Osteoblast (primary cell): ENCODE results near the gene UBTD2. TPM values are rescaled to one million over a fixed set of nuclear protein-coding genes. Genes with fewer than 3 reads are reported as not detected.
A peak's percentile ranks its signal among the peaks of the same experiment; 100 is the strongest.

Source experiments
- DNase-seq: peaks from one replicate; pipeline ENCODE4 v3.0.0; 2011; ENCODE audit warnings: low spot score, mixed read lengths; ENCODE audit not compliant: insufficient read length; ENCODE audit errors: missing footprints
- H2AFZ ChIP-seq: 2 replicates; pipeline ENCODE4 v1.6.0; 2011; ENCODE audit warnings: mild to moderate bottlenecking, low read length
- H3K27ac ChIP-seq: 2 replicates; pipeline ENCODE4 v1.5.1; 2011; ENCODE audit warnings: mild to moderate bottlenecking, low read depth, low read length, moderate library complexity
- H3K27me3 ChIP-seq: 2 replicates; pipeline ENCODE4 v1.6.0; 2012; ENCODE audit warnings: mild to moderate bottlenecking, control low read depth, inconsistent platforms, low read length, moderate library complexity; ENCODE audit not compliant: insufficient read depth
- H3K36me3 ChIP-seq: 2 replicates; pipeline ENCODE4 v1.5.1; 2011; ENCODE audit warnings: mild to moderate bottlenecking, low read length, control low read depth, moderate library complexity; ENCODE audit not compliant: insufficient read depth
- H3K4me1 ChIP-seq: 2 replicates; pipeline ENCODE4 v1.5.1; 2011; ENCODE audit warnings: mild to moderate bottlenecking, low read length, control low read depth, moderate library complexity; ENCODE audit not compliant: insufficient read depth
- H3K4me2 ChIP-seq: 2 replicates; pipeline ENCODE4 v1.6.0; 2011; ENCODE audit warnings: mild to moderate bottlenecking, low read length; ENCODE audit not compliant: insufficient read depth
- H3K4me3 ChIP-seq: fragments of 200-600 bp; sonication (generic); 3 replicates; pipeline ENCODE4 v1.5.1; 2012; ENCODE audit warnings: mild to moderate bottlenecking, low read length, inconsistent platforms; ENCODE audit not compliant: insufficient read depth
- H3K79me2 ChIP-seq: 2 replicates; pipeline ENCODE4 v1.6.0; 2012; ENCODE audit warnings: mild to moderate bottlenecking, low read length, control low read depth, inconsistent platforms; ENCODE audit not compliant: insufficient read depth
- H3K9me3 ChIP-seq: 2 replicates; pipeline ENCODE4 v1.5.1; 2011; ENCODE audit warnings: low read depth, low read length, control low read depth
- H4K20me1 ChIP-seq: 2 replicates; pipeline ENCODE4 v1.6.0; 2012; ENCODE audit warnings: mild to moderate bottlenecking, low read length, control low read depth; ENCODE audit not compliant: insufficient read depth
- small RNA-seq: library from RNA; depleted of rRNA; stranded (forward); fragments of <200 nt; gene quantifications from one replicate; pipeline ENCODE3, GENCODE V24; 2012
- total RNA-seq: library from RNA; depleted of rRNA; stranded (reverse); fragments of >200 nt; gene quantifications from 2 replicates; pipeline ENCODE4 v1.2.3, GENCODE V29; 2012
- TF ChIP-seq, protein P1 (sequence below): IDR thresholded peaks from 2 replicates; pipeline ENCODE4 v1.5.1; 2011; ENCODE audit warnings: mild to moderate bottlenecking, low read depth, low read length, moderate library complexity; ENCODE audit errors: extremely low read depth

Gene UBTD2
- total RNA-seq, 1 donor = 37.6 TPM

DNA sequence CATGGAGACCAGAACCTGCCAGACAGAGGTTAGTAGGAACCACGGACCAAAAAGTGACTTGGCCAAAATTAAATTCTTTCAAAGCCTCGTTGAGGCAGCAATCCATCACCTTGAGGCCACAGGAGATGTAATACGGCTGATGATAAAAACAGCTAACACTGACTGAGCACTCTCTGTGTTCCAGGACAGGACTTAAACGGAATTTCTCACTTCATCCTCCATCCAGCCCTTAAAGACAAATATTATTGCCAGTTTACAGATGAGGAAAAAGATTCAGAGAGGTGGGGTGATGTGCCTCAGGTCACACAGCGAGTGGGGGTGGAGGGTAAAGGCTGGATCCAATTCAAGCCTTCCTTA lies 120.6 kb downstream of the UBTD2 start:
- H3K79me2 ChIP-seq = peaks cover 82% of the 10 kb centered on the region
- H3K4me2 ChIP-seq = no peak overlapping the region

DNA sequence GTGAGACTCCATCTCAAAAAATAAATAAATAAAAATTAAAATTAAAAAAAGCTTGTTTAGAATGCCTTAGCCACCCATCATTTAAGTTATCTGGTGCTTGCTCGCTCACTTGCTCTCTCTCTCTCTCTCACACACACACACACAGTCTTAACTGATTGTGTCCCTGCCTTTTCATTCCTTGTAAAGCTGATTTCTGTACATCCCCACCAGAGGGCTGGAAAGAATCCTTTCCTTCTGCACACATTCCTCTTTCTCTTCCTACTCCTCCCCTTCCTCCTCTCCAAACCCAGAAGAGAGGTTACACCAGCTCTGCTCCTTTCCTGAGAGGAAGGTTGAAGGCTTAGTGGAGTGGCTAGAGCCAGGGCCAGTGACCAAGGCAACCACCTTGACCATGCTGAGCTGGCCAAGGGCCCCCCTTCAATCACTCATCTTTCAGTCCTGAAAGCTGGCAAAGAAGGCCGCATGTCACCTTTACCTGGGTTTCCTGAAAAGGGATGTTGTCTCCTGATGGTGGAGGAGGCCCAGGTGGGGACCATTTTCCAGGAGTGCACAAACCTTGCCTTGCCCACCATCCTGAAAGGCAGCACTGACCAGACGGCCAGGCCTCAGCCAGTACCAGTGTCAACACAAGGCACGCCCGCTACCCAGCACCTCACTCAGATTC lies 121.1 kb downstream of the UBTD2 start:
- Histone ChIP-seq H3K4me3 (no peak overlapping the region), H2AFZ (no peak overlapping the region), H3K4me2 (no peak overlapping the region), H3K27ac (no peak overlapping the region), H3K36me3 (no peaks in the 10 kb centered on the region), H4K20me1 (peaks cover 34% of the 10 kb centered on the region), H3K9me3 (no peaks in the 10 kb centered on the region), H3K79me2 (peaks cover 80% of the 10 kb centered on the region), H3K27me3 (no peaks in the 10 kb centered on the region), H3K4me1 (peaks cover 24% of the 10 kb centered on the region)
- TF ChIP-seq, protein P1, sequence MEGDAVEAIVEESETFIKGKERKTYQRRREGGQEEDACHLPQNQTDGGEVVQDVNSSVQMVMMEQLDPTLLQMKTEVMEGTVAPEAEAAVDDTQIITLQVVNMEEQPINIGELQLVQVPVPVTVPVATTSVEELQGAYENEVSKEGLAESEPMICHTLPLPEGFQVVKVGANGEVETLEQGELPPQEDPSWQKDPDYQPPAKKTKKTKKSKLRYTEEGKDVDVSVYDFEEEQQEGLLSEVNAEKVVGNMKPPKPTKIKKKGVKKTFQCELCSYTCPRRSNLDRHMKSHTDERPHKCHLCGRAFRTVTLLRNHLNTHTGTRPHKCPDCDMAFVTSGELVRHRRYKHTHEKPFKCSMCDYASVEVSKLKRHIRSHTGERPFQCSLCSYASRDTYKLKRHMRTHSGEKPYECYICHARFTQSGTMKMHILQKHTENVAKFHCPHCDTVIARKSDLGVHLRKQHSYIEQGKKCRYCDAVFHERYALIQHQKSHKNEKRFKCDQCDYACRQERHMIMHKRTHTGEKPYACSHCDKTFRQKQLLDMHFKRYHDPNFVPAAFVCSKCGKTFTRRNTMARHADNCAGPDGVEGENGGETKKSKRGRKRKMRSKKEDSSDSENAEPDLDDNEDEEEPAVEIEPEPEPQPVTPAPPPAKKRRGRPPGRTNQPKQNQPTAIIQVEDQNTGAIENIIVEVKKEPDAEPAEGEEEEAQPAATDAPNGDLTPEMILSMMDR = peak; percentile 24
- DNase-seq = peak; percentile 45

More for the DNA sequence above, 120.6 kb downstream of the UBTD2 start:
- peak; percentile 30 for DNase-seq
- no peaks in the 10 kb centered on the region for H3K9me3 ChIP-seq
- no peak overlapping the region for H2AFZ ChIP-seq
- H4K20me1 ChIP-seq = peaks cover 37% of the 10 kb centered on the region
- no peak overlapping the region for H3K4me3 ChIP-seq
- no peaks in the 10 kb centered on the region for H3K27me3 ChIP-seq
- H3K4me1 ChIP-seq = peaks cover 24% of the 10 kb centered on the region
- peak overlapping the region; percentile 5 for H3K27ac ChIP-seq
- TF ChIP-seq, protein P1 = no peak
- H3K36me3 ChIP-seq = no peaks in the 10 kb centered on the region

DNA sequence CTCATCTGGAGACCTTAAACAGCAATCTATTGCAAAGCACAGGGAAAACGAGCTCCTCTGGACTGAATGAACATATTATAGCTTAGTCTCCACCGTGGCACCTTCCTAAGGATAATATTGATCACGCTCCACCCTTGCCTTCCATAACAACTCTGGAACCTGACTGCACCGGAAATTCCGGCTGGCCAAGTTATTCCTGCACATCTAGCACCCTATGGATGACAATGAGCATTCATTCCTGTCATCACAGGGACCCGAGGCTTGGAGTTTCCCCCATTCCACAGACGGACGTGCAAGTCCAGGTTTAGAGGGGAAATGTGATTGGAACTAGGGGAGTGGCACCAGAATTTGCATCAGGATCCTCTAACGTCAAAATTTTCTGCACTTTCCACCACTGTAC lies 123.1 kb downstream of the UBTD2 start:
- peaks cover 31% of the 10 kb centered on the region for H4K20me1 ChIP-seq
- no peak overlapping the region for H3K4me3 ChIP-seq
- H3K27me3 ChIP-seq = no peaks in the 10 kb centered on the region
- DNase-seq = no peak
- H3K9me3 ChIP-seq = no peaks in the 10 kb centered on the region
- TF ChIP-seq, protein P1 = no peak
- no peak overlapping the region for H3K4me2 ChIP-seq
- no peak overlapping the region for H2AFZ ChIP-seq
- H3K4me1 ChIP-seq = peaks cover 24% of the 10 kb centered on the region
- H3K36me3 ChIP-seq = peaks cover 3% of the 10 kb centered on the region
- H3K27ac ChIP-seq = no peak overlapping the region
- H3K79me2 ChIP-seq = peaks cover 75% of the 10 kb centered on the region

Small RNA genes lying within 50 kb of the gene (small RNA-seq; reads per million reads assigned to genes)
- gene RF00191 = not detected

Other genes starting within 250 kb of the UBTD2 start
- 27.1 and 32.7 TPM in 2 replicates for gene STK10, start 95.5 kb downstream of the UBTD2 start, total RNA-seq
- gene EFCAB9, start 89.6 kb downstream of the UBTD2 start, total RNA-seq = not detected in 2 replicates
- gene SH3PXD2B, start 170.8 kb upstream of the UBTD2 start, total RNA-seq = 58.3 and 59.2 TPM in 2 replicates